ENCODE results near the gene HTR5A. TPM values are rescaled to one million over a fixed set of nuclear protein-coding genes. Genes with fewer than 3 reads are reported as not detected.

The HTR5A gene
- total RNA-seq, result not detected

GRCh38 chr7:155069992-155070751 is at the start of gene HTR5A:
HTR5A (plus strand) TSS chr7:155070324; CDS start chr7:155070900, 576 bp downstream.
- TF ChIP-seq CTCF (IDR thresholded peaks at IDR 0.05; ENCODE audit: low read depth), result no peak

- no peak for TF ChIP-seq CTCF (IDR thresholded peaks at IDR 0.05; ENCODE audit: low read depth)
Measured at GRCh38 chr7:155020996-155021395, 49.1 kb upstream of the HTR5A start.

- TF ChIP-seq CTCF (IDR thresholded peaks at IDR 0.05; ENCODE audit: low read depth), result no peak
Measured at GRCh38 chr7:155021699-155022145, 48.4 kb upstream of the HTR5A start.

GRCh38 chr7:155027879-155028278 is 42.2 kb upstream of the HTR5A start:
- no peak for TF ChIP-seq CTCF (IDR thresholded peaks at IDR 0.05; ENCODE audit: low read depth)

GRCh38 chr7:155032978-155033377 is 37.1 kb upstream of the HTR5A start:
- TF ChIP-seq CTCF (IDR thresholded peaks at IDR 0.05; ENCODE audit: low read depth), result no peak

GRCh38 chr7:155038335-155038734 is 31.8 kb upstream of the HTR5A start:
- TF ChIP-seq CTCF (IDR thresholded peaks at IDR 0.05; ENCODE audit: low read depth), result no peak

GRCh38 chr7:155043756-155044155 is 26.4 kb upstream of the HTR5A start:
- TF ChIP-seq CTCF (IDR thresholded peaks at IDR 0.05; ENCODE audit: low read depth), result no peak
